Skin of body (tissue), 2 donors: ENCODE measurements around the gene ZFPL1. TPM values are rescaled to one million over a fixed set of nuclear protein-coding genes. Genes with fewer than 3 reads are reported as not detected.
"Not testable (repeated sequence)": the region's sequence is repeated elsewhere in the genome, so short reads cannot be mapped to it uniquely, and the experiment has no call there.

Experiments used
- DNase-seq: peaks from one replicate; lab custom pipeline; 2025; lab: John Stamatoyannopoulos, UW
- total RNA-seq: library from RNA; depleted of rRNA; stranded (reverse); fragments of >200 nt; gene quantifications from one replicate; pipeline ENCODE4 v1.2.3, GENCODE V29; 2014

The ZFPL1 gene
- total RNA-seq, 1 donor from 2014 or later: 20.5 TPM

GRCh38 chr11:65113839-65114238, 29.8 kb downstream of the ZFPL1 start:
- no peak for DNase-seq

- no peak for DNase-seq
These were observed 30.6 kb downstream of the ZFPL1 start for GRCh38 chr11:65114538-65115171.

- no peak for DNase-seq
These were observed 31.5 kb downstream of the ZFPL1 start for GRCh38 chr11:65115361-65116082.

GRCh38 chr11:65116370-65117205, 32.6 kb downstream of the ZFPL1 start:
- no peak for DNase-seq

- DNase-seq: peak; percentile 98
These were observed 33.4 kb downstream of the ZFPL1 start, which contains the start of gene ZNHIT2 for GRCh38 chr11:65117206-65118096. Gene ZNHIT2 (minus strand): TSS chr11:65117701. CDS start chr11:65117653, 48 bp downstream.

GRCh38 chr11:65118097-65118837, 34.2 kb downstream of the ZFPL1 start:
- DNase-seq: no peak

GRCh38 chr11:65118891-65119669, 35.1 kb downstream of the ZFPL1 start:
- DNase-seq: not testable (repeated sequence)

- DNase-seq: no peak
These were observed 35.6 kb downstream of the ZFPL1 start for GRCh38 chr11:65119670-65119995.

GRCh38 chr11:65120831-65121230, 36.8 kb downstream of the ZFPL1 start:
- DNase-seq: no peak

GRCh38 chr11:65121447-65121864, 37.4 kb downstream of the ZFPL1 start:
- no peak for DNase-seq

- DNase-seq: peak; percentile 95
These were observed 38.1 kb downstream of the ZFPL1 start, which contains the start of the genes FAU and MRPL49 for GRCh38 chr11:65121865-65122696. Gene FAU (minus strand): TSS chr11:65122134. CDS start chr11:65121813, 321 bp downstream. Gene MRPL49 (plus strand): TSS chr11:65122321. CDS start chr11:65122347, 26 bp downstream.

- no peak for DNase-seq
These were observed 40.6 kb downstream of the ZFPL1 start for GRCh38 chr11:65124480-65125196.

- no peak for DNase-seq
These were observed 41.4 kb downstream of the ZFPL1 start for GRCh38 chr11:65125197-65126056.

- DNase-seq: no peak
These were observed 42.7 kb downstream of the ZFPL1 start for GRCh38 chr11:65126624-65127274.

GRCh38 chr11:65127473-65128181, 43.6 kb downstream of the ZFPL1 start:
- DNase-seq: no peak
